ENCODE data around the gene FBLN1. TPM values are rescaled to one million over a fixed set of nuclear protein-coding genes. Genes with fewer than 3 reads are reported as not detected.
"Not testable (repeated sequence)": the region's sequence is repeated elsewhere in the genome, so short reads cannot be mapped to it uniquely, and the experiment has no call there.

Gene FBLN1
- total RNA-seq, 2 experiments from 2014 or later: 0.42 TPM; not detected in 1

DNA sequence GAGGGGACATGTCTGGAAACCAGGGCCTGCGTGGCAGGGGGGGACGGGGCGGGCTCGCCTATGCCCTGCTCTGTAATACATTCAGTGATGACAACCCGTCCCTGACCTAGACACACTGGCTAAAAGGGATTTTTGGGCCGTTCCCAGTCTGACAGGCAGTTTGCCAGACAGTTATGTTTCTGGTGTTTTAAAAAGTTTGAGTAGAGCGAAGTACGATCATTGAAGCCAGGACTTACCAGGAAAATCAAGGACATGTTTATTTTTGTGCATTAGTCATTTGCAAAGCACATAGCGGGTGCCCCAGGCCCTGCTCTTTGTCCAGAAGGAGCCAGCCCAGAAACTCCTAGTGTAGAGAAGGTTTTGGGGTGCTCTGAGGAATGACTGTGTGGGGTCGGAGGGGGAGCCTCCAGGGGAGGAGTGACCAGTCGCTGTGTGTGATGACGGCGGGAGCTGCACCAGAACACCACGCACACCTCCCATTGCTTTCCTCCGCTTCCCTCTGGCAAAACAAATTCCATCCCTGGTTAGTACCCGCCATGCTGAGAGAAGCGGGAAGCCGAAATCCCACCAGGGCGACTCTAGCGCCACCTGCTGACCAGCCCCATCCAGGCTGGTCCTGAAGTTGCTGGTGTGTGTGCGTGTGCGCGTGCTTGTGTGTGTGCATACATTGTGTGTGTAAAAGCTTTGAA, 50.8 kb downstream of the FBLN1 start:
- CTCF ChIA-PET: interaction anchor here (0.7 to 1.2 kb wide), 6 partner anchors 17 to 339 kb away, joined by 3 to 5 read pairs (median 4); no protein-coding TSS in a partner anchor
- Mint-ChIP-seq H3K27ac (no peak overlapping the region), H3K27me3 (no peaks in the 10 kb centered on the region), H3K36me3 (no peaks in the 10 kb centered on the region), H3K9me3 (ENCODE audit: low read depth) (no peaks in the 10 kb centered on the region), H3K4me1 (no peaks in the 10 kb centered on the region), H3K4me3 (no peak overlapping the region)
- no peak for ATAC-seq
- DNase-seq: peak; percentile 67

DNA sequence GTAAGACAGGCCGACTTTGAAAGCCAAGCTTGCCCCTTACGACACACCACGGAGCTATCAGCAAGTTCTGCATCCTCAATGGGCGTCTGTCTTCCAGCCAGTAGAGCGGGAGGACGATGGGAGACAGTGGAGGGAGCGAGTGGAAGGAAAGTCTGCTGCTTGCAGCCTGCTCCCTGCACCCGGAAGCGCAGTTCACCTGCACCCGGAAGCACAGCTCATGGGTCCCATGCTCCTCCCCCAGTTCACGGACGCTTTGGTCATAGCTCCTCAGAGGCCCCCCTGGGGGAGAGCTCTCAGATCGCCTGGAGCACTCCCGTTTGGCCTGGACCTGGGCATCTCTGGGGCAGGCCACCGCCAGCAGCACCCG, 51.3 kb downstream of the FBLN1 start:
- DNase-seq (no peak), ATAC-seq (no peak)
- no peaks in the 10 kb centered on the region for H3K4me1 Mint-ChIP-seq
- CTCF ChIA-PET: interaction anchor here (0.7 to 1.2 kb wide), 6 partner anchors 17 to 339 kb away, joined by 3 to 5 read pairs (median 4); no protein-coding TSS in a partner anchor
- no peaks in the 10 kb centered on the region for H3K27me3 Mint-ChIP-seq
- no peak overlapping the region for H3K4me3 Mint-ChIP-seq
- H3K36me3 Mint-ChIP-seq: no peaks in the 10 kb centered on the region
- H3K27ac Mint-ChIP-seq: no peak overlapping the region
- H3K9me3 Mint-ChIP-seq (ENCODE audit: low read depth): no peaks in the 10 kb centered on the region

DNA sequence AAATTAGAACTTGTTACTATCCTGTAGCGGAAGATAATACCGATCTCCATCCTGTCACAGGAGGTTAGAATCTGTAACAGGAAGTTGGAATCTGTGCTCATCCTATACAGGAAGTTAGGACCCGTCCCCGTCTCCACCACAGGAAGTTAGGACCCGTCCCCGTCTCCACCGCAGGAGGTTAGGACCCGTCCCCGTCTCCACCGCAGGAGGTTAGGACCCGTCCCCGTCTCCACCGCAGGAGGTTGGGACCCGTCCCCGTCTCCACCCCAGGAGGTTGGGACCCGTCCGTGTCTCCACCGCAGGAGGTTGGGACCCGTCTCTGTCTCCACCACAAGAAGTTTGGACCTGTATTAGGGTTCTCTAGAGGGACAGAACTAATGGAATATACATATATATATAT, 52.2 kb downstream of the FBLN1 start:
- ATAC-seq: no peak
- no peak overlapping the region for H3K27ac Mint-ChIP-seq

DNA sequence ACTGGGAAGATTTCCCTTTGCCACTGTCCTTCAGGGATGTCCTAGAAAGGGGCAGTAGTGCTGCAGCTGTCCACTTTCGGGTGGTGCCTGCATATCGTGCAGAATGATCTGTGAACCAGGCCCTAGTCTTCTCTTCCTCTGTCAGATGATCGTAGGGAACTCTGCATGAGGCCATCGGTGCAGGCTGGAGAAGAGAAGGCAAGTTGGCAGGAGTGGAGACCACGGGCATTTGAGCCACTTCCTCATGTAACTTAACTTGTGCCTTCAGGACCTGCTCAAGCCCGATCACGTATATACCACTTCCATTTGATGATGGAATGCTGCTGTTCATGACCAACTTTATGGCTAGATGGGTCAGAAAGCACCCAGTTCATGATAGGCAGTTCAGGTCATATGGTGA, 55.2 kb downstream of the FBLN1 start:
- H3K27ac Mint-ChIP-seq; H3K4me3 Mint-ChIP-seq; H3K4me1 Mint-ChIP-seq; CTCF ChIA-PET; DNase-seq; ATAC-seq; H3K9me3 Mint-ChIP-seq (ENCODE audit: low read depth); H3K27me3 Mint-ChIP-seq; H3K36me3 Mint-ChIP-seq: not testable (repeated sequence)

More for the DNA sequence above, 52.2 kb downstream of the FBLN1 start:
- Mint-ChIP-seq H3K9me3 (ENCODE audit: low read depth) (no peaks in the 10 kb centered on the region), H3K27me3 (no peaks in the 10 kb centered on the region), H3K36me3 (no peaks in the 10 kb centered on the region), H3K4me1 (no peaks in the 10 kb centered on the region), H3K4me3 (no peak overlapping the region)
- CTCF ChIA-PET: interaction anchor here (1.0 to 1.2 kb wide), 2 partner anchors 18 to 114 kb away, joined by 4 to 5 read pairs; no protein-coding TSS in a partner anchor
- no peak for DNase-seq

DNA sequence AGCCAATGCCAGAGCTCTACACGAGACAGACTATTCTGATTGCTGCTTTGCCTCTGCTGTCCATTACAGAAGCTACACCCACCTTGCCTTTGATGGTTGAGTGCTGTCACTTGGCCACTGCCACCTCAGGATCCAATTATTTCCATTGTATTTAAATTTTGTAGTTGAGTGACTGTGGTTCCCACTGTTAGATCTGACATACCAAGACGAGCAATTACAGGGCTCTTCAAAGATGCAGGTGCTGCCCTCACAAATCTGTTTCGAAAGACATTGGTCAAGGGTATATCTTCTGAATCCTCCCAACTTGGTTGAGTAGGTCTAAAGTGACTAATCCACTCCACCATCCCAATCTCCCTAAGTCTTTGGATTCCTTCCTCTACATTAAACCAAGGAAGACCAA, 57.4 kb downstream of the FBLN1 start:
- H3K4me3 Mint-ChIP-seq; H3K27ac Mint-ChIP-seq; H3K4me1 Mint-ChIP-seq; H3K36me3 Mint-ChIP-seq; H3K9me3 Mint-ChIP-seq (ENCODE audit: low read depth); H3K27me3 Mint-ChIP-seq; ATAC-seq; DNase-seq; CTCF ChIA-PET: not testable (repeated sequence)

DNA sequence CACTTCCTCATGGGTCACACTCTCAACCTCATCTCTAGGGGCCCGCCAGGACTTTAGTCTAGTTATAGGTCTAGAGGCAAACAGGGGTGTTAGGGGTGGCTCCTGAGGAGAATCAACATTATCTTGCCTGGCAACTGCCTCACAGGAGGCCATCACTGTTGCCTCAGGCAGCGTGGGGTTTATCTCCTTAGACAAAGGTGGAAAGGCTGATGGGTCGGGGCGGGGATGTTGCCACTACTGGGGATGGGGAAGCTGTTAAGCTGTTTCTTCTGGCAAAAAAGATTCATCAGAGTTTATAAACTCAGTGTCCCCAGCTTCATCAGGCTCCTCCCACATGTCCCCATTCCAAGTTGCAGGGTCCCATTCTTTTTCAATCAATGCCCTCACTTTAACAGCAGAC, 58.1 kb downstream of the FBLN1 start:
- H3K4me1 Mint-ChIP-seq; H3K36me3 Mint-ChIP-seq; H3K27ac Mint-ChIP-seq; DNase-seq; H3K9me3 Mint-ChIP-seq (ENCODE audit: low read depth); H3K27me3 Mint-ChIP-seq; ATAC-seq; H3K4me3 Mint-ChIP-seq: not testable (repeated sequence)
- CTCF ChIA-PET: interaction anchor here (1.1 kb wide), 1 partner anchor 12 kb away, joined by 3 read pairs; no protein-coding TSS in a partner anchor

DNA sequence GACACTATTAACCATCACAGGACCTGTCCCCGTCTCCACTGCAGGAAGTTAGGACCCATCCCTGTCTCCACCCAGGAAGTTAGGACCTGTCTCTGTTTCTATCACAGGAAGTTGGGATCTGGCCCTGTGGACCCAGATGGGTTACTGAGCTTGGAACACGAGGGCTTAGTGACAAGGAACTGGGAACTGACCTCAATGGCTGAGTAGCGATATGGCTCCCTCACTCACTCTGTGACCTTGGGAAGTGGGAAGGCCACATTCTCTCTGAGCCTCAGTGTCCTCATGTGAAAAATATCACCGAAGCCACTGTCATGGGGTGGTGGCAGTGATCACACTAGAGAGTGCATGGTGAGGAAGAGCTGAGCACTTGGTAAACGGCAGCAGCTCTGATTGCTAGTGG, 59.4 kb downstream of the FBLN1 start:
- CTCF ChIA-PET: no interaction called here
- H3K4me3 Mint-ChIP-seq: no peak overlapping the region
- no peaks in the 10 kb centered on the region for H3K9me3 Mint-ChIP-seq (ENCODE audit: low read depth)
- no peak for DNase-seq
- peaks cover 6% of the 10 kb centered on the region for H3K27me3 Mint-ChIP-seq
- H3K36me3 Mint-ChIP-seq: no peaks in the 10 kb centered on the region
- no peak for ATAC-seq
- H3K4me1 Mint-ChIP-seq: no peaks in the 10 kb centered on the region
- H3K27ac Mint-ChIP-seq: no peak overlapping the region

DNA sequence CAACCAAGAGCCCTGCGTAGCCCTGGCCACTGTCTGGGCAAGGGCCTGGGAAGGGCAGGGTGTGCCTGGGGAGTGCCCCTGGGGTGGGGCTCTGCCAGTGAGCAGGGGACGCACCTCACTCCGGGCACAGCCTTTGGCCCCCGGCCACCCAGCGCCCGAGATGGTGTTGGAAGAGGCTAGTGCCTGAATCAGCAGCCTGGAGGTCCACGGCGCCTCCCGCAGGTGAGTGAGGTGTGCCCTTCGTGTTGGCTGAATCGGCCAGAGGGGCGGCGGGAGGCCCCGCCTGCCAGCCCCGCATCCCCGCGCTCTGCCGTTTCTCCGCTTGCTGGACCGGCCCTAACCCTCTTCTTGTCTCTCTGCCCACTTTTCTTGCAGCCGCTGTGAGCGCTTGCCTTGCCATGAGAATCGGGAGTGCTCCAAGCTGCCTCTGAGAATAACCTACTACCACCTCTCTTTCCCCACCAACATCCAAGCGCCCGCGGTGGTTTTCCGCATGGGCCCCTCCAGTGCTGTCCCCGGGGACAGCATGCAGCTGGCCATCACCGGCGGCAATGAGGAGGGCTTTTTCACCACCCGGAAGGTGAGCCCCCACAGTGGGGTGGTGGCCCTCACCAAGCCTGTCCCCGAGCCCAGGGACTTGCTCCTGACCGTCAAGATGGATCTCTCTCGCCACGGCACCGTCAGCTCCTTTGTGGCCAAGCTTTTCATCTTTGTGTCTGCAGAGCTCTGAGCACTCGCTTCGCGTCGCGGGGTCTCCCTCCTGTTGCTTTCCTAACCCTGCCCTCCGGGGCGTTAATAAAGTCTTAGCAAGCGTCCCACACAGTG, 60.1 kb downstream of the FBLN1 start:
- Mint-ChIP-seq H3K27me3 (peaks cover 12% of the 10 kb centered on the region), H3K4me3 (no peak overlapping the region), H3K9me3 (ENCODE audit: low read depth) (no peaks in the 10 kb centered on the region), H3K36me3 (no peaks in the 10 kb centered on the region), H3K4me1 (no peaks in the 10 kb centered on the region), H3K27ac (no peak overlapping the region)
- DNase-seq: no peak
- ATAC-seq: no peak
- CTCF ChIA-PET: no interaction called here

DNA sequence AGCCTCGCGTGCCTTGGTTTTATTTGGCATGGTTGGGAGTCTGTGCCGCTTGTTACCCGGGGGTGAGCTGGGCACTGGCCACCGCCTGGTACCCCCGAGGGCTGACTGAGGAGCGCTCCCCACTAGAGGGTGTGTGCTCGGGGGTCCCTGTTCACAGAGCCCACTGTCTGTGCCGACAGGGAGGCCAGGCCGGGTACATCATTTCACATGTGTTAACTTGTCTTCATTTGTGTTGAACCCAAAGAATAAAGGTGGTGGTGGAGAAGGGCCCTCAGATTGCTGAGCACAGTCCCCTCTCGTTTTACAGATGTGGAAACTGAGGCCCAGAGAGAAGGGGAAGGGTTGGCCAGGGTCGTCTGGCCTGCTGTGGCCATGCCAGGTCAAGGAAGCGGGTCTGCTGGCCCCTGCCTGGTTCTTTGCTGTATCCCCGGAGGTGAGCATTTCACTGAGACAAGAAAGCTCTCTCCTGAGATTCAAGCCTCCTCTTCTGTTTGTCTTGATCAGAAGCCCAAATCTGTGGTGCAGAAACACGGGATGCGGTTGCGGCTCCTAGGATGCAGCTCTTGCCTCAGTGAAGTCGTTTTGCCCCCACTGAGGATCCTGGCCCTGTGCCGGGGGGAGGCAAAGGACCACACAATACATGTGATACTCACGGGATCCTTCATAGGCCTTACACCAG, 60.8 kb downstream of the FBLN1 start:
- Mint-ChIP-seq H3K4me3 (no peak overlapping the region), H3K27ac (no peak overlapping the region), H3K9me3 (ENCODE audit: low read depth) (no peaks in the 10 kb centered on the region), H3K36me3 (no peaks in the 10 kb centered on the region), H3K27me3 (peaks cover 17% of the 10 kb centered on the region), H3K4me1 (no peaks in the 10 kb centered on the region)
- CTCF ChIA-PET: no interaction called here
- ATAC-seq (no peak), DNase-seq (no peak)

DNA sequence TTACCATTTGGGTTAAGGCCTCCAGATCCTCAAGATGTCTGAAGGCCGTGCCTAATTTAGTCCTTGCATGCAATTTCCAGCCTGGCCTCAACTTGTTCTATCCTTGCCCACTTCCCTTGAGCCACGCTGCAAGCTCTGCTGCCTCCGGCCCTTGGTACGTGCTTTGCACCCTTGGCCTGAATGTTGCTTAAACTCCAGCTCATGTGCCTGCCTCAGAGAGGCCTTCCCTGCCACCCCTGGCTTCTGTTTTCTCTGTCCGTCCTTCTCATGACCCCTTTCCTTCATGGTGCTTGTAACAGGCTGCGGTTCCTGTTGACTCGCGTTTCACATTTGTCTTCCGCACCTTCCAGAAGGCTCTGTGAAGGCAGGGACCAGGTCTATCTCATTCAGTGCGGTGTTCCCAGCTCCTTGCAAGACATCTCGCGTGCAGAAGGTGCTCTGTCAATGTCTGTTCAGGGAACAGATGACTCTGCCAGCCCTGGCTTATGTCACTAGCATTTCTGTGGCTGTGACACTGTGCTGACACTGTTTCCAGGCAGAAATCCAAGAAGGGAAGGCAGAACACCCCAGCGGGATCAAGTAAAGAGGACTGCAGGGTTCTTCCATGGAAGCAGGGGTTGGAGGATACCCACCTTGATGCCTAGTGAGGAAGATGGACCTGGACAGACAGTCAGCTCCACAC, 61.8 kb downstream of the FBLN1 start:
- CTCF ChIA-PET: interaction anchor here (1.8 kb wide), 1 partner anchor 14 kb away, joined by 7 read pairs; no protein-coding TSS in a partner anchor

DNA sequence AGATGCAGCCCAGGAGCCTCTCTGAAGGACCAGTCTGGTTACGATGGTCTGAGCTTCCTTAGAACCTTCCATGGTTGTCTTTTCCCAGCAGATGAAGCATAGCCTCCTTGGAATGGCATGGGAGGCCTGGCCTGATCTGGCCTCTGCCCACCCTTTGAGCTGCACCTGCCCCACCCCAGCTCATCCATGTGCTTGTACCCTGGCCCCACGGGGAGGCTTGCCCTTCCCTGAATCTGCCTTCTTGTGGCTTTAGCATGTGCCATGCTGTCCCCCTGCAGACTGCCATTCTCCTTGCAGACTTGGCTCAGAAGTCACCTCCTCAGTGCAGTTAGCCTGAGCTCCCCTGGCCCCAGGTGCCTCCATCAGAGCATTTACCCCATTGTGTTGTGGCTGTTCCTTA, 62.5 kb downstream of the FBLN1 start:
- DNase-seq (no peak), ATAC-seq (no peak)
- no peak overlapping the region for H3K4me3 Mint-ChIP-seq
- no peaks in the 10 kb centered on the region for H3K9me3 Mint-ChIP-seq (ENCODE audit: low read depth)
- no peaks in the 10 kb centered on the region for H3K4me1 Mint-ChIP-seq
- H3K27me3 Mint-ChIP-seq: peaks cover 17% of the 10 kb centered on the region
- H3K27ac Mint-ChIP-seq: no peak overlapping the region
- CTCF ChIA-PET: interaction anchor here (1.8 kb wide), 1 partner anchor 13 kb away, joined by 7 read pairs; no protein-coding TSS in a partner anchor
- no peaks in the 10 kb centered on the region for H3K36me3 Mint-ChIP-seq

More for the DNA sequence above, 61.8 kb downstream of the FBLN1 start:
- ATAC-seq (no peak), DNase-seq (no peak)
- Mint-ChIP-seq H3K4me3 (no peak overlapping the region), H3K27me3 (peaks cover 17% of the 10 kb centered on the region), H3K36me3 (no peaks in the 10 kb centered on the region), H3K4me1 (no peaks in the 10 kb centered on the region), H3K27ac (no peak overlapping the region), H3K9me3 (ENCODE audit: low read depth) (no peaks in the 10 kb centered on the region)

DNA sequence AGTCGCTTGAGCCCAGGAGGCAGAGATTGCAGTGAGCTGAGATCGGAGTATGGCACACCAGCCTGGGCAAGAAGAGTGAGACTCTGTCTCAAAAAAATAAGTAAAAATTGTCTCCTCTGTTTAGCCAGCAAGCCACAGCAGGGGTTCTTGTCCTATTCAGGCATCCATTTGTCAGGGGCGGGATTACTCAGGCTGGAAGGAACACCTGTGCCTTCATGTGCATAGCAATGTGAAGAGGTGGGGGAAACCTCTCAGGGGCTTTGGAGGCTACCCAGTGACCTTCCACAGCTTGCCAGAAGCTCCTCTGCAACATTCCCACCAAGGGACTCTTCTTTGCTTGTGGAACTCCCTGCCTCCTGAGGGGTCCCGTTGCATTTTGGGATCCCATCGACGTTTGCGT, 63.3 kb downstream of the FBLN1 start:
- CTCF ChIA-PET: interaction anchor here (1.8 kb wide), 1 partner anchor 12 kb away, joined by 7 read pairs; no protein-coding TSS in a partner anchor
- DNase-seq (no peak), ATAC-seq (no peak)
- no peaks in the 10 kb centered on the region for H3K4me1 Mint-ChIP-seq
- H3K27me3 Mint-ChIP-seq: peaks cover 17% of the 10 kb centered on the region
- H3K4me3 Mint-ChIP-seq: no peak overlapping the region
- H3K9me3 Mint-ChIP-seq (ENCODE audit: low read depth): peaks cover 5% of the 10 kb centered on the region
- no peak overlapping the region for H3K27ac Mint-ChIP-seq
- H3K36me3 Mint-ChIP-seq: peaks cover 5% of the 10 kb centered on the region

DNA sequence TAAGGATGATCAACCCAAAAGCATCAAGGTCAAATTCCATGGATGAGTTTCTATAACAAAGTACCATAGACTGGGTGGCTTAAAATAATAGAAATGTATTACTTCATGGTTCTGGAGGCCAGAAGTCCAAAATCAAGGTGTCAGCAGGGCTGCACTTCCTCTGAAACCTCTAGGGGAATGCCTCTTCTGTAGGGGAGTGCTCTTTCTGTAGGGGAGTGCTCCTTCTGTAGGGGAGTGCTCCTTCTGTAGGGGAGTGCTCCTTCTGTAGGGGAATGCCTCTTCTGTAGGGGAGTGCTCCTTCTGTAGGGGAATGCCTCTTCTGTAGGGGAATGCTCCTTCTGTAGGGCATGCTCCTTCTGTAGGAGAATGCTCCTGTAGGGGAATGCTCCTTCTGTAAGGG, 65.5 kb downstream of the FBLN1 start:
- no peak for ATAC-seq
- Mint-ChIP-seq H3K27ac (no peak overlapping the region), H3K9me3 (ENCODE audit: low read depth) (peaks cover 9% of the 10 kb centered on the region), H3K4me1 (no peaks in the 10 kb centered on the region), H3K36me3 (peaks cover 5% of the 10 kb centered on the region), H3K4me3 (no peak overlapping the region), H3K27me3 (peaks cover 17% of the 10 kb centered on the region)
- CTCF ChIA-PET: no interaction called here
- DNase-seq: no peak
